ENCODE measurements around the gene HOMER2. TPM values are rescaled to one million over a fixed set of nuclear protein-coding genes. Genes with fewer than 3 reads are reported as not detected.

HOMER2 gene
- total and polyA plus RNA-seq, 2 of the 4 experiments (the other 2 are of a cell fraction) = 0.54 to 0.79 TPM

GRCh38 chr15:82970696-82971095 lies 18.2 kb upstream of the HOMER2 start:
- H2BK5ac ChIP-seq (ENCODE audit: low read depth, low read length, poor library complexity, severe bottlenecking) = no peak overlapping the region
- TF ChIP-seq CEBPB (IDR thresholded peaks at IDR 0.05; ENCODE audit: low read depth, low read length) = no peak
- no peak for TF ChIP-seq RFX5 (IDR thresholded peaks at IDR 0.05; ENCODE audit: low read depth, low read length)
- TF ChIP-seq FOS (IDR thresholded peaks at IDR 0.05; ENCODE audit: low read depth, low read length) = no peak
- no peak for TF ChIP-seq RCOR1 (IDR thresholded peaks at IDR 0.05; ENCODE audit: insufficient replicate concordance, low read length)
- no peak for TF ChIP-seq SMC3 (IDR thresholded peaks at IDR 0.05; ENCODE audit: low read depth, low read length)
- TF ChIP-seq RAD21 (IDR thresholded peaks at IDR 0.05; ENCODE audit: low read length) = no peak
- TF ChIP-seq MXI1 (IDR thresholded peaks at IDR 0.05; ENCODE audit: borderline replicate concordance, low read depth, low read length) = no peak
- TF ChIP-seq POLR2A (IDR thresholded peaks at IDR 0.05; ENCODE audit: low read depth, low read length) = no peak
- TF ChIP-seq ELK1 (IDR thresholded peaks at IDR 0.05; ENCODE audit: borderline replicate concordance, low read depth, low read length) = no peak
- TF ChIP-seq USF2 (IDR thresholded peaks at IDR 0.05; ENCODE audit: low read depth, low read length) = no peak
- TF ChIP-seq NFE2L2 (IDR thresholded peaks at IDR 0.05; ENCODE audit: low read depth, low read length) = no peak
- no peak for TF ChIP-seq MAFK (IDR thresholded peaks at IDR 0.05; ENCODE audit: low read depth, low read length)
- no peak for TF ChIP-seq MAZ (IDR thresholded peaks at IDR 0.05; ENCODE audit: borderline replicate concordance, low read depth, low read length)
- no peak for TF ChIP-seq CHD1 (IDR thresholded peaks at IDR 0.05; ENCODE audit: low read depth, low read length)
- no peak for TF ChIP-seq CTCF (conservative IDR thresholded peaks at IDR 0.05; ENCODE audit: low read depth, low read length)
- BruUV-seq (replicated peaks) = no TSS peak
- DNase-seq (no peak), ATAC-seq (ENCODE audit: low read depth) (no peak)
- POLR2A ChIA-PET (ENCODE audit: unreplicated experiment) = no interaction called here
- no peak overlapping the region for H3K9ac ChIP-seq (ENCODE audit: low read depth, low read length)
- H3K9me1 ChIP-seq (ENCODE audit: insufficient read depth, low read length) = no peaks in the 10 kb centered on the region
- no peaks in the 10 kb centered on the region for H3K79me1 ChIP-seq (ENCODE audit: low read depth in 1 of 2, low read length in 2 of 2)
- no peak overlapping the region for H2AK9ac ChIP-seq (replicated peaks; ENCODE audit: low read depth, low read length, poor library complexity)
- H3K27ac ChIP-seq (ENCODE audit: insufficient read depth, low read length) = no peak overlapping the region
- H3K56ac ChIP-seq (ENCODE audit: extremely low read depth, insufficient read depth, low read length) = no peak overlapping the region
- no peak overlapping the region for H3K18ac ChIP-seq (ENCODE audit: low read depth, low read length)
- H3K27me3 ChIP-seq (ENCODE audit: control insufficient read depth, insufficient read depth, low read length) = no peaks in the 10 kb centered on the region; the same call in 1 of the 2 replicates
- H3K4me1 ChIP-seq (ENCODE audit: control insufficient read depth, insufficient read depth, low read length) = no peaks in the 10 kb centered on the region
- H4K91ac ChIP-seq (ENCODE audit: insufficient read depth, low read depth, low read length) = no peak overlapping the region
- no peak overlapping the region for H3K23ac ChIP-seq (ENCODE audit: low read depth, low read length)
- no peaks in the 10 kb centered on the region for H4K20me1 ChIP-seq (ENCODE audit: insufficient read depth, low read length)
- H3K14ac ChIP-seq (replicated peaks; ENCODE audit: low read depth, low read length) = no peak overlapping the region
- intact Hi-C loops (cut with micrococcal nuclease) = no loop called here
- CTCF ChIA-PET = no interaction called here
- no peak overlapping the region for H2AK5ac ChIP-seq (ENCODE audit: low read depth, low read length)
- no peak overlapping the region for H4K8ac ChIP-seq (ENCODE audit: low read depth in 2 of 2, low read length in 2 of 2)
- H2BK120ac ChIP-seq (ENCODE audit: low read depth, low read length) = no peak overlapping the region
- H4K5ac ChIP-seq (ENCODE audit: low read depth, low read length) = no peak overlapping the region
- no peak overlapping the region for H2AFZ ChIP-seq (replicated peaks; ENCODE audit: low read length, poor library complexity)
- no peaks in the 10 kb centered on the region for H3K36me3 ChIP-seq (ENCODE audit: control insufficient read depth, insufficient read depth, low read length)
- H3K4me2 ChIP-seq (ENCODE audit: low read depth, low read length) = no peak overlapping the region
- H2BK15ac ChIP-seq (ENCODE audit: low read depth, low read length) = no peak overlapping the region
- no CpG with 5 or more reads among the region's 1 CpG for WGBS, 2 experiments (ENCODE audit: extremely low coverage in 2 of 2, insufficient read length in 1 of 2)
- no peaks in the 10 kb centered on the region for H3K9me3 ChIP-seq (ENCODE audit: control insufficient read depth, insufficient read depth, low read length)
- no peak overlapping the region for H2BK20ac ChIP-seq (ENCODE audit: low read depth, low read length)
- no peak overlapping the region for H3K4ac ChIP-seq (ENCODE audit: low read depth, low read length)
- no peak overlapping the region for H3K4me3 ChIP-seq (ENCODE audit: insufficient read depth, low read depth, low read length)
- in situ Hi-C loops (cut with MboI; ENCODE audit: low sequenced_read_pairs) = no loop called here
- dilution Hi-C loops (cut with HindIII; ENCODE audit: low sequenced_read_pairs, unreplicated experiment) = no loop called here
